ENCODE data around the gene S100A7A. TPM values are rescaled to one million over a fixed set of nuclear protein-coding genes. Genes with fewer than 3 reads are reported as not detected.

Gene S100A7A
- polyA plus RNA-seq, 3 donors = not detected

DNA sequence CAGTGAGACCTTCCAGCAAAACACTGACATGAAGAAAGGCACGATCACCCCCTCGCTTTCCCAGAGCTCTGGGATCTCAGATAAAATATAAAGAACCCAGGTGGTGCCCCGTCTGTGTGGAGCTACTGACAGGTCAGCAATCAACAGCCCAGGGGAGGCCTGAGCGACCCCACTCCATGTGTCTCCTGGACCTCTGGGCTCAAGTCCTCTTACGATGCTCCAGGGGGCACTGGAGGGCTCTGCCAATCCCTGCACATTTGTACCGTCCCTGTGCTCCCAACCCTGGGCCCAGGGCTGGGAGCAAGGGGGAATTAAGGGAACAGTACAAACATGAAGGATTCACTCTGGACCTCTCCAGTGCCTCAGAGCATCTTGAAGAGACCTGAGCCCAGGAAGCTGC, 12.5 kb downstream of the S100A7A start:
- DNase-seq = no peak
- TF ChIP-seq, protein P1, sequence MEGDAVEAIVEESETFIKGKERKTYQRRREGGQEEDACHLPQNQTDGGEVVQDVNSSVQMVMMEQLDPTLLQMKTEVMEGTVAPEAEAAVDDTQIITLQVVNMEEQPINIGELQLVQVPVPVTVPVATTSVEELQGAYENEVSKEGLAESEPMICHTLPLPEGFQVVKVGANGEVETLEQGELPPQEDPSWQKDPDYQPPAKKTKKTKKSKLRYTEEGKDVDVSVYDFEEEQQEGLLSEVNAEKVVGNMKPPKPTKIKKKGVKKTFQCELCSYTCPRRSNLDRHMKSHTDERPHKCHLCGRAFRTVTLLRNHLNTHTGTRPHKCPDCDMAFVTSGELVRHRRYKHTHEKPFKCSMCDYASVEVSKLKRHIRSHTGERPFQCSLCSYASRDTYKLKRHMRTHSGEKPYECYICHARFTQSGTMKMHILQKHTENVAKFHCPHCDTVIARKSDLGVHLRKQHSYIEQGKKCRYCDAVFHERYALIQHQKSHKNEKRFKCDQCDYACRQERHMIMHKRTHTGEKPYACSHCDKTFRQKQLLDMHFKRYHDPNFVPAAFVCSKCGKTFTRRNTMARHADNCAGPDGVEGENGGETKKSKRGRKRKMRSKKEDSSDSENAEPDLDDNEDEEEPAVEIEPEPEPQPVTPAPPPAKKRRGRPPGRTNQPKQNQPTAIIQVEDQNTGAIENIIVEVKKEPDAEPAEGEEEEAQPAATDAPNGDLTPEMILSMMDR (IDR thresholded peaks at IDR 0.05) = no peak
- H3K79me2 ChIP-seq (ENCODE audit: insufficient read depth, low read length) = no peaks in the 10 kb centered on the region
- no peak overlapping the region for H3K4me3 ChIP-seq (replicated peaks in 1 of 3; ENCODE audit: low read depth in 2 of 3, low read length in 3 of 3)
- H2AFZ ChIP-seq (ENCODE audit: insufficient read depth, low read depth, low read length, poor library complexity, severe bottlenecking) = no peak overlapping the region
- 76% methylated on average over 6 of the region's 6 CpGs for WGBS (ENCODE audit: insufficient coverage)
- intact Hi-C loops (cut with micrococcal nuclease) = no loop called here
- H3K9me3 ChIP-seq (replicated peaks in 1 of 2; ENCODE audit: control insufficient read depth in 1 of 2, insufficient read depth in 1 of 2, low read length in 2 of 2) = no peaks in the 10 kb centered on the region
- H3K27ac ChIP-seq (ENCODE audit: low read depth in 1 of 2, low read length in 2 of 2) = no peak overlapping the region
- no peak overlapping the region for H3K4me2 ChIP-seq (replicated peaks; ENCODE audit: extremely low read depth, low read length, poor library complexity, severe bottlenecking)
- Mint-ChIP-seq H3K9me3 (peaks cover 0 to 1% (median 0%) of the 10 kb centered on the region in 7 donors), H3K4me3 (no peak overlapping the region), H3K27ac (no peak overlapping the region), H3K4me1 (no peaks in the 10 kb centered on the region), H3K27me3 (ENCODE audit: low read depth in 3 of 3) (peaks cover 21 to 24% (median 24%) of the 10 kb centered on the region in 3 donors), H3K36me3 (no peaks in the 10 kb centered on the region)
- H3K9ac ChIP-seq (ENCODE audit: insufficient read depth, low read length, poor library complexity, severe bottlenecking) = no peak overlapping the region
- no peaks in the 10 kb centered on the region for H3K4me1 ChIP-seq (ENCODE audit: control insufficient read depth in 1 of 2, insufficient read depth in 2 of 2, low read length in 2 of 2)
- peaks cover 0 to 1% of the 10 kb centered on the region in 2 donors for H3K27me3 ChIP-seq (ENCODE audit: control insufficient read depth in 2 of 2, insufficient read depth in 2 of 2, low read length in 2 of 2)
- no peaks in the 10 kb centered on the region for H3K36me3 ChIP-seq (replicated peaks in 1 of 2; ENCODE audit: control insufficient read depth in 1 of 2, insufficient read depth in 2 of 2, low read length in 2 of 2)
- no peaks in the 10 kb centered on the region for H4K20me1 ChIP-seq (ENCODE audit: insufficient read depth, low read length)

- H3K27ac Mint-ChIP-seq = no peak overlapping the region
- H3K4me1 ChIP-seq (ENCODE audit: control insufficient read depth in 1 of 2, insufficient read depth in 2 of 2, low read length in 2 of 2) = no peaks in the 10 kb centered on the region
- H3K27ac ChIP-seq (ENCODE audit: low read depth in 1 of 2, low read length in 2 of 2) = no peak overlapping the region
- H3K4me3 ChIP-seq (replicated peaks in 1 of 3; ENCODE audit: low read depth in 2 of 3, low read length in 3 of 3) = no peak overlapping the region
- H3K9me3 ChIP-seq (replicated peaks in 1 of 2; ENCODE audit: control insufficient read depth in 1 of 2, insufficient read depth in 1 of 2, low read length in 2 of 2) = no peaks in the 10 kb centered on the region
- no peak overlapping the region for H3K9ac ChIP-seq (ENCODE audit: insufficient read depth, low read length, poor library complexity, severe bottlenecking)
- intact Hi-C loops (cut with micrococcal nuclease) = no loop called here
- H3K27me3 ChIP-seq (ENCODE audit: control insufficient read depth in 2 of 2, insufficient read depth in 2 of 2, low read length in 2 of 2) = no peaks in the 10 kb centered on the region
- H3K36me3 ChIP-seq (replicated peaks in 1 of 2; ENCODE audit: control insufficient read depth in 1 of 2, insufficient read depth in 2 of 2, low read length in 2 of 2) = no peaks in the 10 kb centered on the region
- peaks cover 21 to 26% (median 22%) of the 10 kb centered on the region in 3 donors for H3K27me3 Mint-ChIP-seq (ENCODE audit: low read depth in 3 of 3)
- H3K9me3 Mint-ChIP-seq = peaks cover 0 to 1% (median 0%) of the 10 kb centered on the region in 7 donors
- no peak overlapping the region for H2AFZ ChIP-seq (ENCODE audit: insufficient read depth, low read depth, low read length, poor library complexity, severe bottlenecking)
- no peak overlapping the region for H3K4me2 ChIP-seq (replicated peaks; ENCODE audit: extremely low read depth, low read length, poor library complexity, severe bottlenecking)
- no peaks in the 10 kb centered on the region for H4K20me1 ChIP-seq (ENCODE audit: insufficient read depth, low read length)
- no peaks in the 10 kb centered on the region for H3K36me3 Mint-ChIP-seq
- TF ChIP-seq, protein P1 (IDR thresholded peaks at IDR 0.05) = no peak
- DNase-seq = no peak
- 96% methylated on average over 7 of the region's 7 CpGs for WGBS (ENCODE audit: insufficient coverage)
- H3K79me2 ChIP-seq (ENCODE audit: insufficient read depth, low read length) = no peaks in the 10 kb centered on the region
- no peak overlapping the region for H3K4me3 Mint-ChIP-seq
- no peaks in the 10 kb centered on the region for H3K4me1 Mint-ChIP-seq
These were observed 13.2 kb downstream of the S100A7A start for GRCh38 chr1:153429266-153430165.

Measured in CD14-positive monocyte (primary cell).